HG02870 (cell line): ENCODE measurements around the gene SYT7.

ENCODE experiments used
- ATAC-seq: cut with Tn5 transposase; IDR thresholded peaks from one replicate; pipeline ENCODE4 v1.9.1; 2021; ENCODE audit warnings: mild to moderate bottlenecking, moderate library complexity; ENCODE audit not compliant: unreplicated experiment

Gene SYT7

DNA sequence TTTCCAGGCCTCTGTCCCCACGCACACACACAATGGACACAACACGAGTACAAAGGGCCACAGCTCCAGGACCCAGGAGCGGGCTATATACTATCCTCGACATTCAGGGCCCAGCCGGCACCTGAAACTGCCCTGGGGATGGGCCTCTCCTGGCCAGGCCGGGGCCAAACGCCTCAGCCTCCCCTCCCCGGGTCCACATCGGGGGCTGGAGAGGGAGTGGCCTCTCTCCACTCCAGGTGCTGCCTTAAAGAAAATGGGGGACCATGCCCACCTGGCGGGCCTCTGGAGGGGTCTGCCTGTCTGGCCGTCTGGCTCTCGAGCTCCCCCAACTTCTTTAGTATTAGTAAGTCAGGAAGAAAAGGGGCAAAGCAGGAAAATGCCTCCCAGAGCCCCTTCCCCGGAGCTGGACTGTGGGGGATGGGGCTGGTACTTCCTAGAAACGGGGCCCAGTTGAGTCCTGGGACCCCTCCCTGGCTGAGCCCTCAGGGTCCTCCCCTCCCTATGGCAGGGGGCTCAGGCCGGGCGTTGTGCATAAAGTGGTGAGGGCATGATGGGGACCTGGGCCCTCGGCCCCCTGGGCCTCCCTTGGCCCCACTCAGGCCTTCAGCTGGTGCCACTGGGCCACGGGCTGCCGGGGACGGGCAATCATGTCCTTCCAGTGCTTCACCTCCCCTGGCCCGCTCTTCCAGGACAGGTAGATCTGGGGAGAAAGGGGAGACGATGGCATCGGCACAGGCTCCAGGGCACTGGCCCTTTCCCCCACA is 62.7 kb downstream of the SYT7 start:
- no peak for ATAC-seq

DNA sequence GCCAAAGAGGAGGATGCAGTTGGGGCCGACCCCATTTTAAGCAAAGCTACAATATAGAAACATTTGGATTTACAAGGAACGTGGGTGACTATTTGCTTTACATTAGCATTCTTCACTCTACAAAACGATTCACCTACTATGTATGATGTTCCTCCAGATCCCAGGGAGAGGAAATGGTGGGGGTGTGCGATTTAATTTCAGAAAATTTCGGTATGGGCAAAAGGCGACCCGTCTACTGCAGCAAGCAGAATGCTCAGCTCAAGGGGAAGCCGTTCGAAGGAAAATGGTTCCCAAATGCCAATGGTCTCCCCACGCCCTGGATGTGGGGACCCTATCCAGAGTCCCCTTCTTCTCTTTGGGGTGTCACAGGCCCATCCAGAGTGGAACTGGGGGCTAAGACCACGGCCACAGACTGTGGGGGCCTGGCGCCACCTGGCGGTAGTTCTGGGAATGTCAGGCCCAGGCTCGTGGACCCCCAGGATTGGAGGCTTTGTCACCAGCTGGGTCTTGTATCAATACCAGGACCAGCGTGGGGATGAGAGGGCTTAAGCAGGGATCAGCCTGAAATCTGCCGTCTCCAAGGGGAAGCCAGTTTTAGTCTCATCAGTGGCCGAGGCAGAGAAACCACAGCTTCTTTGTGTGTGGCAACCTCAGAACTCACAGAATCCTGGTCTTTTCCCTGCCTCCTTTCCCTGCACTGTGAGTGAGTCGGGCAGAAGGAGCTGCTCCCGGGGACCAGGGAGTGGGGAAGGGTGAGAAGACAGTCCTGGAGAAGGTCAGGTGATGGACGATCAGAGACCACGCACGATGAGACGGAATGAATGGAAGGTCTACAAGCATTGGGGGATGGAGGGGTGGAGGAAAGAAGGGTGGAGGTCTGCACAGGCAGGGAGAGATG is 64.0 kb downstream of the SYT7 start:
- ATAC-seq, result no peak

- ATAC-seq, result no peak
These were observed 64.7 kb downstream of the SYT7 start for GRCh38 chr11:61516191-61516590.

GRCh38 chr11:61515686-61516085 is 65.2 kb downstream of the SYT7 start:
- no peak for ATAC-seq

DNA sequence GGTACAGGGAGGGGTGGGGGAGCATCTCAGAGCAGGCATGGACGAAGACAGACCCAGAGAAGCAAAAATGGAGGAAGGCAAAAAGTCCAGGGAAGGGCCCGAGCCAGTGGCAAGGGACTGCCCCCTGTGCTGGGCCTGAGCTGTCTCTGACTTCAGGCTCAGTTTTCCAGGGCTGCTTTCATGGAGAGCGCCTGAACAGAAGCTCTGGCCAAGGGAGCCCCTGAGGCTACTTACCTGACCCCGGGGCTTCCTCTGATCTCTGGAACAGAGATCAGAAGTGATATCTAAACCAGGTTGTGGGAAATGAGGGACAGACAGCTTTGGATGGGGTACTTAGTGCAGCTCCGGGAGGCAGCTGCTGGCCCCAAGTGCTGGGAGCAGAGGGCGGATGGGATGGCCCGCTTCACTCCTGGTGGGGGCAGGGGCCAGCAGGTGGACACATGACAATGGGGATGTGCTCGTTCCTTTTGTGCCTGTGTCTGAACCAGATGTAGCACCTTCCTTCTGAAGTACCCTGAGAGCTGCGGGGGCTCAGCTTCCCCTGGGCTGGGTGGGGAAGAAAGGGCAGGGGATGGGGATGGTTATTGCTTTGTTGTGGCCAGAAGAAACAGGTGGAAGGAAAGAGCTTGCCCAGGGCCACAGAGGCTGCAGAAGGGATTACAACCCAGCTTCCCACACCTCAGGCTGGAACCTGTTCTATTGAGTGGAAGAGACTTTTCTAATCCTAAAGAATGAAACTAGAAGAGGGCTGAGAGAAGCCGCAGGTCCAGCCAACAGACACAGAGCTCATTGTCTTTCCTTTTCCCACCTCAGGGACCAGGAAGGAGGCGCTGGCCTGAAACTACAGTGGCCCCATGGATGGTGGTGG is 66.6 kb downstream of the SYT7 start:
- no peak for ATAC-seq

DNA sequence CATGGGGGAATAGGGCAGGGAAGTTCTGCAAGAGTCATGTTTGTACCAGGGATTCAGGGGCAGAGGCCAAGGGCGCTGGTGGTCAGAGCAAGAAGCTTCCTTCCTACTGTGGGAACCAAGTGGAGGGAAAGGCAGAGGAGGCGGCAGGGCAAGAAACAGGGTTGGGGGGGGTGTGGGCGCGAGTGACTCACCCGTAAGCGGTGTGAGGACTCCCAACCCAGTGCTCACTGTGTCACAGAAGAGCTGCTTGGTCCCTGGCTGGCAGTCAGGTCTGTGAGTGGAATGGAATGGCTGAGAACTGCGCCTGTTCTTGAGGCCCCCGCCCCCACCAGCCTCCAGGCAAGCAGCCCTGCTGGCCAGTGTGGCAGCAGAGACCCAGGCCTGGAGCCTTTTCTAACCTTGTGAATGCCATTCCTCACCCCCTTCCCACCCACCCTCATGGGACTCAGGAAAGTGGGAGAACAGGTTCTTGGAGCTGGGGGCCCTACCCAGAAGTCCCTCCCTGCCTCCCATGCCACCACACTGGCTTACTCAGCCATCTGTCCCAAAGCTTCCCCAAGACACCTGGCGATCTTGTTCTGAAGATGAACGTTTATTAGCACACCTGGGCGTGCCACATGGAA is 67.6 kb downstream of the SYT7 start:
- ATAC-seq, result no peak

GRCh38 chr11:61512435-61512834 is 68.4 kb downstream of the SYT7 start:
- no peak for ATAC-seq

DNA sequence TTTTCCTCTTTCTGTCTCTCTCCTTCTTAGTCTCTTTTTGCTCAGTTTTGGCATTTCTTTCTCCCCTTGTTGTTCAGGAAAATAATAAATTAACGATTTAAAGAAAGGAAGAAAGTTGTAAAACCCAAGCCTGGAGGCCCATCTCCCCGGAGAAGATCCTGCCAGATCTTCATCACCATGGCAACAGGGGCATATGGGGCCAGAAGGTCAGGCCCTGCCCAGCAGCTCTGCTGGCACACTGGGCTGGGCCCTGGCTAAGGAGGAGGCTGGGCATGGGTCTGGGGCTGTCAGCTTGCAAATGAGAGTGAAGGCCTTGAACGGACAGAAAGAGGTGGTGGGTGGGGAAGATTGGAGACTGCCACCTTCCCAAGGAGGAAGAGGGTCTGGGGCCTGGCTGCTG is 69.5 kb downstream of the SYT7 start:
- no peak for ATAC-seq

GRCh38 chr11:61510974-61511373 is 69.9 kb downstream of the SYT7 start:
- no peak for ATAC-seq

DNA sequence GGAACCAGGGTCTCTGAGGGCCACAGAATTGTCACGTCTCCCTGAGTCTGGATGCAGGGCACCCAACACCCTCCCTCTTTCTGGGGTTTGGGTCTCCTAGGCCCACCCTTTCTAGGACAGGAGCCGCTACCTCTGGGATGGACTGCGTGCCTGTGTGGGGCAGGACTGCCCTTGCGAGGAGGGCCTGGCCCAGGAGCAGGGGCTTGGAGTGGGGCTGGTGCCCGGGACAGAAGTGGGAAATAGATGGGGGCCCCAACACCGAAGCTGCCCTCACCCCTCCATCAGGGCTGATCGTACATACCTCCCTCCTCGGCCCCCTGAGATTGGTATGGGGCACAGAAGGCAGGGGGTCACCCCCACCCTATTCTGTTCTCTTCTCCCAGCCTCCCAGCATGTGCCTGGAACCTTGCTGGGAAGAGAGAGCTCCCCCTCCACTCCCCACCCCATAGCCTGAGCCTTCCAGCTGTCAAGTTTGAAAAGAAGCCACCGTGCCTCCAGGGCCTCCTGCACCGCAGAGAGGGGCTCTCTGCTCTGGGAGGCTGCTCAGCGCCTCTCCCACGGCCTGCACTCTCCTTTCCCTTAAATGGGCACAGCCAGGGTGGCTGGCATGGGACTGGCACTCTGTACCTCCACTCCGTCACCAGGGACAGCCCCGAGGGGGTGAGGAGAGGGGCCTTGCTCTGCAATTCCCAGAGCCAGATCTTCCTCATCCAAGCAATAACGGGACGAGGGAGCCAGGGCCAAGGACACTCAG is 70.5 kb downstream of the SYT7 start:
- no peak for ATAC-seq

- ATAC-seq, result no peak
These were observed 71.5 kb downstream of the SYT7 start for GRCh38 chr11:61509043-61510029.

- no peak for ATAC-seq
These were observed 72.7 kb downstream of the SYT7 start, which contains the start of gene LRRC10B for GRCh38 chr11:61507962-61508861. LRRC10B (plus strand) TSS chr11:61508749; CDS start chr11:61508999, 250 bp downstream.

DNA sequence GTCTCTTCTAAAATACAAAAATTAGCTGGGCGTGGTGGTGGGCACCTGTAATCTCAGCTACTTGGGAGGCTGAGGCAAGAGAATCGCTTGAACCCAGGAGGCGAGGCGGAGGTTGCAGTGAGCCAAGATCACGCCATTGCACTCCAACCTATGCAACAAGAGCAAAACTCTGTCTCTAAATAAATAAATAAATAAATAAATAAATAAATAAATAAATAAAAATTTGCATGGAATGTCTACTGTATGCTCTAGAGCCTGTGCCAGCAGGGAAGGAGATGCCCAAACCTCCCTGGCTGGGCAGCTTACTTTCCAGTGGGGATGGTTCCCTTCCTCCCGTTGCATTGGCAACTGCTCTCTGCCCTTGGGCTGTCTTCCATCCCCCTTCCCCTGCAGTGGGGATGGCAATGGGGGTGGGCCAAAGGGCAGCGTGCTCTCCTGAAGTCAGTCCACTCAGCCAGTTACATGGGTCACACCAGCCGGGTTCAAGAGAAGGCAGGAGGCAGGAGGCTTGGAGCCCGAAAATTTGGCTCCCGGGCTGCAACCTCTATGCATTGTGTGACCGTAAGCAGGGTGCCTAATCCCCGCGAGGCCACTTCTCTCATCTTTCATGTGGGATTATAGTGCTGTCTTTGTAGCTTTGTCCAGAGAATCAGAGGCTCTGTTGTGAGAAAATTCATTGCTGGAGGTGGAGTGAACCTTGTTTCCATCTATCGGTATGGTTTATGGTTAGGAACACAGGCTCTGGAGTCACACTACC is 73.7 kb downstream of the SYT7 start:
- no peak for ATAC-seq

GRCh38 chr11:61505640-61506155 is 75.2 kb downstream of the SYT7 start:
- ATAC-seq, result no peak

DNA sequence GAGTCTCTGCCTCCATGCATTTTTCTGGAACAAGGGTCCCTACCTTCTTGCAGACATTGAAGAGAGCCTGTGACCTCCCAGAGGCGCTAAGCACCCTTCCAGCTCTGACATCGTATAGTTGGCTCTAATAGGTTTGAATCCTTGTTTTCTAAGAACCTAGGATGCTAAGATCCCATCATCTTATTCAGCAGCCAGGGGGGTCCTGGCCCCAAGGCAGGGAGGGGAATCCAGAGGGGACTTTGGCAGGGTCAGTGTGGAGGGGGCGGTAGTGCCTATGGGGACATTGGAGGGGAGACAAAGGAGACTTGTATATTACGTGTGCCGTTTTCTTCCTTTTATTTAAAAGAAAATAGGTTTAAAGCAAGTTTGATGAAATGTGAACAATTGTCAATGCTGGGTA is 75.8 kb downstream of the SYT7 start:
- no peak for ATAC-seq

DNA sequence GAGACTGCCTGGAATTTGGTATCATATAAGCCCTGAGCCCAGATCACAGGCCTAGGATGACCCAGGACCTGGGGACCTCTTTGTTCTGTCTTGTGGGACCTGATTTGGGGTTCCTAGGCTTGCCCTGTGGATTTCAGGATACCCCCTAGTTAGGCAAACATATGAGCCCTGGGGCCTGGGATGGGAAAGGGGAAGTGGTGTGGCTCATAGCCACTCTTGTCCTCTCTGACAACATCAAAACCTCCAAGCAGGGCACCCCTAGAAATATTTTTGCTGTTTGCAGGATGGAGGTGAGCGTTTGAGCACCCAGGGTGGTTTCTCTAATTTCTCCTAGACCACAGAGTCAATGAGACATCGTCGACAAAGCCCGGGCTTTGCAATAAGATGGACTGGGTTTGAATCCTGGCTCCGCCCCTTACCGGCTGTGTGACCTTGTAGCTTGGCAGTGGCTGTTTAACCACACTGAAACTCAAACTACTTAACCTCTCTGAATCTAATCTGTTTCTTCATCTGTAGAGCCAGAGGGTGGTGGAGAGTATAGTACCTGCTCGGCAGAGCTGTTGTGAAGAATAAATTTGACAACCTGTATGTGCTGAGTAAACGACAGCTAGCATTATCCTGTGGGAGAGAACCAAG is 77.6 kb downstream of the SYT7 start:
- no peak for ATAC-seq
